Ectodermal cell (in vitro differentiated cells): Measurements from ENCODE around the gene NKD2.
"Not testable (repeated sequence)": the region's sequence is repeated elsewhere in the genome, so short reads cannot be mapped to it uniquely, and the experiment has no call there.

Experiments
- H3K27ac ChIP-seq: 2 replicates; pipeline ENCODE4 v1.7.0; 2013; ENCODE audit warnings: mild to moderate bottlenecking, low read depth, low read length; ENCODE audit not compliant: insufficient read depth, poor library complexity, severe bottlenecking
- H3K27me3 ChIP-seq: 2 replicates; pipeline ENCODE4 v1.7.0; 2013; ENCODE audit warnings: mild to moderate bottlenecking, low read length; ENCODE audit not compliant: insufficient read depth, control insufficient read depth, poor library complexity, severe bottlenecking
- H3K36me3 ChIP-seq: one replicate; pipeline ENCODE4 v1.7.0; 2013; ENCODE audit warnings: low read length; ENCODE audit not compliant: control insufficient read depth, insufficient read depth
- H3K4me1 ChIP-seq: one replicate; pipeline ENCODE4 v1.7.0; 2013; ENCODE audit warnings: low read length; ENCODE audit not compliant: control insufficient read depth, insufficient read depth
- H3K4me3 ChIP-seq: 2 replicates; pipeline ENCODE4 v1.7.0; 2013; ENCODE audit warnings: low read depth, low read length, control low read depth; ENCODE audit not compliant: insufficient read depth
- H3K9me3 ChIP-seq: 2 replicates; pipeline ENCODE4 v1.7.0; 2013; ENCODE audit warnings: mild to moderate bottlenecking, low read length, moderate library complexity; ENCODE audit not compliant: control insufficient read depth
- WGBS, 2 experiments: methylation state at CpG; one replicate each; pipeline ENCODE4 v1.1.7; 2013; ENCODE audit warnings: missing lambda C conversion rate in 2 of 2; 5-methylcytosine and 5-hydroxymethylcytosine counted together

Gene NKD2

GRCh38 chr5:1078851-1079250, 70.2 kb downstream of the NKD2 start:
- peaks cover 3% of the 10 kb centered on the region for H3K36me3 ChIP-seq
- 95 to 96% methylated on average over 23 of the region's 23 CpGs for WGBS, 2 experiments
- no peak overlapping the region for H3K4me3 ChIP-seq

GRCh38 chr5:1079486-1079885, 70.9 kb downstream of the NKD2 start:
- H3K4me3 ChIP-seq: no peak overlapping the region
- WGBS, 2 experiments: 96% methylated on average over 18 of the region's 18 CpGs
- no peaks in the 10 kb centered on the region for H3K4me1 ChIP-seq
- no peak overlapping the region for H3K27ac ChIP-seq
- no peaks in the 10 kb centered on the region for H3K27me3 ChIP-seq
- H3K36me3 ChIP-seq: peaks cover 3% of the 10 kb centered on the region
- H3K9me3 ChIP-seq: no peaks in the 10 kb centered on the region

More at GRCh38 chr5:1078851-1079250, 70.2 kb downstream of the NKD2 start:
- Histone ChIP-seq H3K27ac (no peak overlapping the region), H3K9me3 (no peaks in the 10 kb centered on the region), H3K27me3 (no peaks in the 10 kb centered on the region), H3K4me1 (no peaks in the 10 kb centered on the region)

GRCh38 chr5:1079961-1080360, 71.4 kb downstream of the NKD2 start:
- Histone ChIP-seq H3K4me1 (no peaks in the 10 kb centered on the region), H3K4me3 (no peak overlapping the region), H3K27ac (no peak overlapping the region), H3K36me3 (peaks cover 3% of the 10 kb centered on the region), H3K9me3 (no peaks in the 10 kb centered on the region), H3K27me3 (no peaks in the 10 kb centered on the region)
- WGBS, 2 experiments: 93% methylated on average over 31 of the region's 35 CpGs

GRCh38 chr5:1080432-1080831, 71.8 kb downstream of the NKD2 start:
- Histone ChIP-seq H3K4me1 (no peaks in the 10 kb centered on the region), H3K36me3 (peaks cover 3% of the 10 kb centered on the region), H3K4me3 (no peak overlapping the region), H3K9me3 (no peaks in the 10 kb centered on the region), H3K27me3 (no peaks in the 10 kb centered on the region), H3K27ac (no peak overlapping the region)
- WGBS, 2 experiments: 94% methylated on average over 18 of the region's 18 CpGs

- 95 to 96% methylated on average over 26 of the region's 26 CpGs for WGBS, 2 experiments
- no peak overlapping the region for H3K4me3 ChIP-seq
- no peaks in the 10 kb centered on the region for H3K4me1 ChIP-seq
- no peak overlapping the region for H3K27ac ChIP-seq
- H3K36me3 ChIP-seq: peaks cover 3% of the 10 kb centered on the region
- H3K27me3 ChIP-seq: no peaks in the 10 kb centered on the region
- H3K9me3 ChIP-seq: no peaks in the 10 kb centered on the region
Measured at GRCh38 chr5:1081519-1081918, 72.9 kb downstream of the NKD2 start.

- not testable (repeated sequence) for H3K9me3 ChIP-seq, H3K4me3 ChIP-seq, H3K27ac ChIP-seq, H3K27me3 ChIP-seq, H3K4me1 ChIP-seq, H3K36me3 ChIP-seq
- 94% methylated on average over 15 of the region's 15 CpGs for WGBS, 2 experiments
Measured at GRCh38 chr5:1083026-1083425, 74.4 kb downstream of the NKD2 start.

GRCh38 chr5:1083823-1084605, 75.4 kb downstream of the NKD2 start:
- no peaks in the 10 kb centered on the region for H3K4me1 ChIP-seq
- H3K27me3 ChIP-seq: no peaks in the 10 kb centered on the region
- no peaks in the 10 kb centered on the region for H3K9me3 ChIP-seq
- no peak overlapping the region for H3K27ac ChIP-seq
- WGBS, 2 experiments: 94% methylated on average over 57 of the region's 57 CpGs
- no peak overlapping the region for H3K4me3 ChIP-seq
- peaks cover under 1% of the 10 kb centered on the region for H3K36me3 ChIP-seq

- no peaks in the 10 kb centered on the region for H3K27me3 ChIP-seq
- WGBS, 2 experiments: 97% methylated on average over 39 of the region's 39 CpGs
- no peak overlapping the region for H3K4me3 ChIP-seq
- H3K9me3 ChIP-seq: no peaks in the 10 kb centered on the region
- H3K36me3 ChIP-seq: no peaks in the 10 kb centered on the region
- no peak overlapping the region for H3K27ac ChIP-seq
- H3K4me1 ChIP-seq: no peaks in the 10 kb centered on the region
Measured at GRCh38 chr5:1085391-1085790, 76.8 kb downstream of the NKD2 start.

- H3K27me3 ChIP-seq: no peaks in the 10 kb centered on the region
- no peak overlapping the region for H3K4me3 ChIP-seq
- 83 to 84% methylated on average over 11 of the region's 11 CpGs for WGBS, 2 experiments
- H3K9me3 ChIP-seq: no peaks in the 10 kb centered on the region
- peaks cover 4% of the 10 kb centered on the region for H3K4me1 ChIP-seq
- H3K27ac ChIP-seq: no peak overlapping the region
- no peaks in the 10 kb centered on the region for H3K36me3 ChIP-seq
Measured at GRCh38 chr5:1086137-1086536, 77.5 kb downstream of the NKD2 start.

GRCh38 chr5:1086871-1087270, 78.3 kb downstream of the NKD2 start:
- H3K36me3 ChIP-seq: no peaks in the 10 kb centered on the region
- no peak overlapping the region for H3K27ac ChIP-seq
- H3K27me3 ChIP-seq: no peaks in the 10 kb centered on the region
- H3K9me3 ChIP-seq: no peaks in the 10 kb centered on the region
- H3K4me3 ChIP-seq: no peak overlapping the region
- WGBS, 2 experiments: 96 to 97% methylated on average over 31 of the region's 31 CpGs
- peaks cover 4% of the 10 kb centered on the region for H3K4me1 ChIP-seq
